ENCODE results near the gene NPLOC4. TPM values are rescaled to one million over a fixed set of nuclear protein-coding genes. Genes with fewer than 3 reads are reported as not detected.

The NPLOC4 gene
- total and polyA plus RNA-seq, 9 of the 15 experiments (the other 6 are each of a cell fraction or from before 2014, with no cell fraction given), result 1.5 to 116 (median 64.5) TPM

- no peak for TF ChIP-seq CHD7 (IDR thresholded peaks at IDR 0.05; ENCODE audit: low read depth, low read length)
- no peak for TF ChIP-seq HLTF (IDR thresholded peaks at IDR 0.05)
- TF ChIP-seq YBX1 (IDR thresholded peaks at IDR 0.05), result no peak
- no peak for TF ChIP-seq NR2F6 (CRISPR knock-in tag; IDR thresholded peaks at IDR 0.05)
- no peak for TF ChIP-seq CC2D1A (IDR thresholded peaks at IDR 0.05)
- TF ChIP-seq ZSCAN29 (IDR thresholded peaks at IDR 0.05), result no peak
- TF ChIP-seq GATAD2A (IDR thresholded peaks at IDR 0.05), result no peak
- TF ChIP-seq EP400 (IDR thresholded peaks at IDR 0.05), result no peak
Measured at GRCh38 chr17:81582341-81582740, 54.6 kb downstream of the NPLOC4 start (continued).

Data from K562 (cell line).